Left cardiac atrium (tissue), 4 donors: ENCODE results near the gene GPR39. TPM values are rescaled to one million over a fixed set of nuclear protein-coding genes. Genes with fewer than 3 reads are reported as not detected.

Experiments used
- ATAC-seq, 2 donors: fragments of 200-7000 bp; cut with Tn5 transposase; one replicate each; pipeline ENCODE4 v1.9.1; 2020; ENCODE audit warnings: mild to moderate bottlenecking in 2 of 2, moderate library complexity in 2 of 2
- DNase-seq: peaks from one replicate; pipeline ENCODE4 v3.0.0-alpha.2; 2020
- intact Hi-C, 2 donors: fragments of 100-400 bp; cut with DNase I; formaldehyde crosslinking; loops; one replicate each; pipeline versions ENCODE4 v1.14.1 to v1.15.1; 2022 to 2023
- total RNA-seq, 2 donors: library from RNA; stranded (reverse); fragmentation: NEBNext Ultra II Directional; extraction: Animal tissue kit (Norgen Biotek cat#: 25700); gene quantifications; one replicate each; pipeline ENCODE4 v1.2.1, GENCODE V29; 2021
- donor health status: DM: no; HTN: yes; CAD: no.
- donor health status: DM: no; HTN: yes; CAD: no; lungs with severe emphysema.
- donor health status: DM: yes; HTN: yes; CAD: no.
- donor health status: Dilated cardiomyopathy.

GPR39 gene
- total RNA-seq, 2 donors from 2014 or later, result 0.29 TPM; not detected in 1

DNA sequence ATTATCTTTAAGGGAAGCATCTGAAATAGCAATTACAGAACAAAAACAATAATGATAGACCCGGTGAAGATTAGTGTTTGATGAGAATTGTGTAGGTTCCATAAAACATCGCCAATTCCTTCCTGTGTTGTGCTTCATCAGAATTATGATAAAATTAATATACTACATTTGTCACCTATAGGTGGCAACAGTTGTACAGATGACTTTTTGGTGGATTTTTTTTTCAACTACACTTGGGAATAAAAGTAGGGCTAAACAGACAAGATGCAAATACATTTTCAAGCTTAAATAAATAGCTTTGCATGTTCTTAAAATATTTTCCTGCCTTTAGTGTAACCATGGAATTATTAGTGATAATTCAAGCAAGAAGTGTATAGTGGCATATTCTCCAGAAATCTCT is 260.4 kb downstream of the GPR39 start:
- intact Hi-C loops, result no loop called here
- no peak for DNase-seq
- ATAC-seq, result no peak

DNA sequence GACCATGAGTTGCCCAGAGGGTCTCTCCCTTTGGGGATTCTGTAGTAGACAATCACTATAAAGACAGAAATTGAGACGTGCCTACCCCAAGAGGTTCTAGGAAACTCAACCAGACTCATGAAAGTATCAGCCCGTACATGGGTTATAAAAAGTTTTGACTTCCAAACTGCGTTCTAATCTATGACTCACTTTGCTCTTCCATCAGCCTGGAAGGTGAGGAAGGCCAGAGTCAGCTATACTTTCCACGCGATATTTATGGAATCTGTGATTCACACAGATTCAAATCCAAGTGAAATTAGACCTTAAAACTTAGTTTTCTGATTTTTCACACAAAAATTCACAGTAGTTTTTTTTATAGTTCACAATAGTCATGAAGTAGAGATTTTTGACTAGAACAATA is 261.1 kb downstream of the GPR39 start:
- intact Hi-C loops, result no loop called here
- no peak for DNase-seq
- ATAC-seq, result no peak

DNA sequence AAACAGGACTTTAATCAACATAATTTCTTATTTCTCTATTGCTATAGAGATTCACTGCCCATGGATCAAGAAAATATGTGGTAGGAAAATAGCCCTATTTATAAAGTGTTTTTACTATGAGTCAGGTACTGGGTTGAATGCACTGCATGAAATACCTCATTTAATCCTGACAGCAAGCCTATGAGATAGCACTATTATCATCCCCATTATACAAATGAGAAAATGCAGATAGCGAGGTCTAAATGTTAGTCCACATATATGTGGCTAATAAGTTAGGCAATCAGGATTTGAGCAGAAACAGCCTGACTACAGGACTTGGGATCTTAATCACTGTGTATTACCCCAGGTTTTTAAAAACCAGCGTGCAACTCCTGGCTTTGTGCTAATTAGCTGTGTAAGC is 261.9 kb downstream of the GPR39 start:
- ATAC-seq (no peak), DNase-seq (no peak)
- intact Hi-C loops, result no loop called here

DNA sequence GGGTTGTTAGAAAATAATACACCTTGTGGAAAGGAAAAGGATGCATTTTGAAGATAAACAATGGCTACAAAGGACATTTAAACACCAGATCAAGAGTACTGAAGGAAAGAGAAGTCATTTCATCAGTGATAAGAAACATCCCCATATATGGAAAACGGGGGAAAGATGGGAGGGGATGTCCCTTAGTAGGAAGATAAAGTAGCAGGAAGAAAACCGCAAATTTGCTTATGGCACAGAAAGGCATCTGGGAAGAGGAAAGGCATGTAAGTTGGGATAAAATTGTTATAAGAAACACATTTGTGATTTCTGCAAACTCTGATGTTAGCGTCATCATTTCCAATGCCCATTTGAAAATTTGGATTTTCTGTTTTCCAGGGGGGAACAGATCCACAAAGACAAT is 263.9 kb downstream of the GPR39 start:
- no peak for DNase-seq
- intact Hi-C loops, result no loop called here

DNA sequence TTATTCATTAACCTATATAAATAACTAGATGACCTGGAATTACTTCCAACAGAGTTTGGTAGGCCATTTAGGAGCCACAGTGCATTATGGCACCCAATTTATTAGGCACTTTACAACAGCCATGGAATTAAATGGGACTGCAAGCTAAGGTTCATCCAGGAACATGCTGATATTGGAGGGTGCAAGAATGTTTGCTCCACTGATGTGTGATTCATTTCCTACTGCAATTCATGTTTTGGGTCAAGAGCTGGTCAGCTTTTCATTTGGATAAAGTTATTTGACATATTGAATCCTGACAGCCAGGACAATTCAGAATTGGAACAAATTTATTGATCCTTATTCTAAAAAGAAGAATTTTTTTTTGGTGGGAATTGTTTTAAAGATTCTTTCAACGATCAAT is 265.2 kb downstream of the GPR39 start:
- DNase-seq (no peak), ATAC-seq (no peak)
- intact Hi-C loops, result no loop called here

More for the DNA sequence above, 263.9 kb downstream of the GPR39 start:
- ATAC-seq, result no peak

DNA sequence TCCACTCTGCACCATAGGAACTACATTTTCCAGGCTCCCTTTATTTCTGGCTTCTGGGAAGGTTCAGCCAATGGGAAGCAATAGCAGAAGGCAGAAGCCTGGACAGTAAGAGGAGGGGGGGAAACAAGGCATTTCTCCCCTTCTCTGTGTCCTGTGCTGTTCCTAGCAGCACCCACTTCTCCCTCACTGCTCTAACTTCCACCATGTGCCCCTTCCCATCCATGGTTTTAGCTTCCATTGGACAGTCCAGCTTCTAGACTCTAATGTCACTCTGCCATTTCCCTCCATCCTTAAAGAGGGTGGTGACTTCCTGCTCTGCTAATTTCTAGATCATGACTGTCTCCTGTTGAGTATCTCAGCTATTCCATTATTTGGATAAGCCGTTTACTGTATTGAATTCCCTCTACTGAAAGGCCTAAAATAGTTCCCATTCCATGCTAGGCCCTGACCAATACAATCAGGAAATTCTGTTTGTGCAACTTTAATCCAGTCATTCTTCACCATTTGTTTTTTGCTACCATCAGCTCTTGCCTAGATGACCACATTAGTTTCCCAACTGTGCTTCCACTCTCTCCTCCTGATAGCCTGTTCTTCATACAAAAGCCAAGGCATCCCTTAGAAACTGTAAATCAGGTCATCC is 274.2 kb downstream of the GPR39 start:
- DNase-seq (no peak), ATAC-seq (no peak)
- intact Hi-C loops, result no loop called here

DNA sequence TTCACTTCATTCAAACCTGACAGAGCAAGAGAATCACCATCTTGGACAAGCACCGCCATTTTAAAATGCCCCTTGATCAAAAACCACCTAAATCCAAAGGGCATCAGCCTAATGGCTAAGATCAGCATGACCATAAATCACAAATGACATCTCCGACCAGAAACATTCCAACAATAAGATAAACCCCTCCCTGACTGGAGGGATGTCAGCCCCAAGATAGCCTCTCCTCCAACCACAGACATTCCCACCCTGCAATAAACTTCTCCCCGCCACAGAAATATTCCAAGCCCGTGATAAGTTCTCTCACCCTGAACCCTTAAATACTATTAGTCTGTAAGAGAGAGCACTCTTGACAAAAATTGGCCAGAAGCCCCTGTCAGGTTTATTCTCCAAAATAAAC is 275.0 kb downstream of the GPR39 start:
- DNase-seq, result no peak
- no peak for ATAC-seq
- intact Hi-C loops, result no loop called here

DNA sequence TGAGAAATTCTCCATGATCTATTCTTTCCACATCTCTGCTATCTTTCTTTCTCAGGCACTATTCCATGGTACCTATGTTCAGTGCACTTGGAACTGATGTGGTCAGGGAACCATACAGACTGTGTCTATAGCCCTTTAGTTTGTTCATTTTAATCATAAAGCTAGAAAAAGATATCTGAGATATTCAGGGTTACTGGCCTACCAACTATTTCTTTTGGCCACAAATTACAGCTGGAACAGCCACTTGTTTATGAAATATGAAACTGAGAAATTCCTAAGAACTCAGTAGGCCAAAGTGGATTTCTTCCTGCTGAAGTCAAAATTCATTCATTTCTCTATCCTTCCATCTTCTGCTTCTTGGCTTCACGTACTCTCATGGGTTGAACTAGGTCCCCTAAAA is 276.2 kb downstream of the GPR39 start:
- ATAC-seq (no peak), DNase-seq (no peak)
- intact Hi-C loops, result no loop called here
